DND-41 (cell line): Measurements from ENCODE around the gene CCN6.

Experiments
- ATAC-seq: fragments of 200-7000 bp; cut with Tn5 transposase; 3 replicates; pipeline ENCODE4 v1.9.1; 2021; ENCODE audit warnings: low read depth; ENCODE audit not compliant: insufficient read depth
- DNase-seq: peaks from one replicate; pipeline ENCODE4 v3.0.0-alpha.2; 2020
- H2AFZ ChIP-seq: 2 replicates; pipeline ENCODE4 v1.6.0; 2012; ENCODE audit warnings: low read depth, low read length
- H3K27ac ChIP-seq: 2 replicates; pipeline ENCODE4 v1.5.1; 2012; ENCODE audit warnings: low read length, inconsistent platforms
- H3K27me3 ChIP-seq: fragments of 200-600 bp; sonication (generic); 2 replicates; pipeline ENCODE4 v1.6.0; 2012; ENCODE audit warnings: low read length, mild to moderate bottlenecking, inconsistent platforms; ENCODE audit not compliant: insufficient read depth, poor library complexity
- H3K36me3 ChIP-seq: 2 replicates; pipeline ENCODE4 v1.5.1; 2012; ENCODE audit warnings: low read length, inconsistent platforms; ENCODE audit not compliant: insufficient read depth
- H3K4me1 ChIP-seq: 2 replicates; pipeline ENCODE4 v1.5.1; 2012; ENCODE audit warnings: mild to moderate bottlenecking, low read length; ENCODE audit not compliant: insufficient read depth
- H3K4me2 ChIP-seq: 2 replicates; pipeline ENCODE4 v1.6.0; 2012; ENCODE audit warnings: mild to moderate bottlenecking, moderate library complexity, low read length, inconsistent platforms; ENCODE audit not compliant: insufficient read depth
- H3K4me3 ChIP-seq, 2 experiments: fragments of 200-600 bp in 1 of 2; shearing (Covaris generic) in 1 of 2; 2 replicates each; pipeline ENCODE4 v1.5.1; 2012 to 2016; ENCODE audit warnings: inconsistent platforms in 2 of 2, low read length in 2 of 2, mild to moderate bottlenecking in 2 of 2, low read depth in 1 of 2, moderate library complexity in 1 of 2
- H3K79me2 ChIP-seq: 2 replicates; pipeline ENCODE4 v1.6.0; 2012; ENCODE audit warnings: low read length, inconsistent platforms; ENCODE audit not compliant: insufficient read depth
- H3K9ac ChIP-seq: 2 replicates; pipeline ENCODE4 v1.6.0; 2012; ENCODE audit warnings: low read depth, mild to moderate bottlenecking, inconsistent platforms, low read length, moderate library complexity
- H3K9me3 ChIP-seq: 2 replicates; pipeline ENCODE4 v1.5.1; 2012; ENCODE audit warnings: low read length, moderate library complexity, mild to moderate bottlenecking, inconsistent platforms; ENCODE audit not compliant: insufficient read depth, severe bottlenecking
- H4K20me1 ChIP-seq: 2 replicates; pipeline ENCODE4 v1.6.0; 2012; ENCODE audit warnings: low read length; ENCODE audit not compliant: insufficient read depth
- EZH2 ChIP-seq: IDR thresholded peaks from 3 replicates; pipeline ENCODE4 v1.6.1; 2012; ENCODE audit warnings: borderline replicate concordance, low read depth, mild to moderate bottlenecking, moderate library complexity, low read length, inconsistent platforms; ENCODE audit not compliant: severe bottlenecking
- TF ChIP-seq, protein P1 (sequence below): IDR thresholded peaks from 2 replicates; pipeline ENCODE4 v1.5.1; 2012; ENCODE audit warnings: borderline replicate concordance, low read length, moderate library complexity, mild to moderate bottlenecking; ENCODE audit not compliant: poor library complexity, severe bottlenecking; ENCODE audit errors: extremely low read depth

Gene CCN6

DNA sequence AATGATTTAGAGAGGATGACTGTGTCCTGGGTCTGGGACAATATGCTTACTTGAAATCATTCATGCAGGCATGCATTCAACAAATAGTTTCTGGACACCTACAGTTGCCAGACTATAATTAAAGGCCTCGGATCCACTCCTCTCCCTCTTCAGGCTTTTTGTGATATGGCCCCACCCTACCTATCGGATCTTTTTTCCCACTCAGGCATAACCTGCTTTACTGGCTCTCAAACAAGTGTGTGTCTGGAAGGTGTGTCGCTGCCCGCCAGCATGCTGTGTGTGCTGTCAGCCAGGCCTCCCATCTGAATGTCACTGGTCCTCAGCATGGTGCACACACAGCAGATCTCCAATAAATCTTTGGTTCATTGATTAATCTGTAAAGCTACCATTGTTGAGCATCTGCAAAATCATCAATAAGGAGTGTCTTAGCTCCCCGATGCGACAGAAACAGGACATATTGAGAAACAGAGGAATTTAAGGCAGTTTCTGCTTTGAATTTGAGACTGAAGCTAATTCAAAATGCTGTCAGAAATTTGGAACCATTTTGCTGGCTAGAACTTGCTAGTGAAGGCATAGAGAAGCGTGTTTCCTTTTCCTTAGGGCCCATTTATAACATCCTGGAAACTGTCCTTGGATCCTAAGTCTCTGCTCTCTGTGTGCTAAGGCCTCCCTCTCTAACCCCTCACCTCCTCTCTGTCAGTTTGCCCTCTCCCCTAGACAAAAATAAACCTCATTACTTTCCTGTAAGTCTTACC, 23.5 kb upstream of the CCN6 start:
- Histone ChIP-seq H3K27ac (no peak overlapping the region), H3K4me1 (peaks cover 29% of the 10 kb centered on the region), H3K79me2 (no peaks in the 10 kb centered on the region), H3K4me2 (no peak overlapping the region), H3K9me3 (no peaks in the 10 kb centered on the region), H3K36me3 (no peaks in the 10 kb centered on the region), H4K20me1 (no peaks in the 10 kb centered on the region), H3K27me3 (no peaks in the 10 kb centered on the region), H2AFZ (no peak overlapping the region), H3K4me3 (no peak overlapping the region), H3K9ac (no peak overlapping the region)
- TF ChIP-seq, protein P1, sequence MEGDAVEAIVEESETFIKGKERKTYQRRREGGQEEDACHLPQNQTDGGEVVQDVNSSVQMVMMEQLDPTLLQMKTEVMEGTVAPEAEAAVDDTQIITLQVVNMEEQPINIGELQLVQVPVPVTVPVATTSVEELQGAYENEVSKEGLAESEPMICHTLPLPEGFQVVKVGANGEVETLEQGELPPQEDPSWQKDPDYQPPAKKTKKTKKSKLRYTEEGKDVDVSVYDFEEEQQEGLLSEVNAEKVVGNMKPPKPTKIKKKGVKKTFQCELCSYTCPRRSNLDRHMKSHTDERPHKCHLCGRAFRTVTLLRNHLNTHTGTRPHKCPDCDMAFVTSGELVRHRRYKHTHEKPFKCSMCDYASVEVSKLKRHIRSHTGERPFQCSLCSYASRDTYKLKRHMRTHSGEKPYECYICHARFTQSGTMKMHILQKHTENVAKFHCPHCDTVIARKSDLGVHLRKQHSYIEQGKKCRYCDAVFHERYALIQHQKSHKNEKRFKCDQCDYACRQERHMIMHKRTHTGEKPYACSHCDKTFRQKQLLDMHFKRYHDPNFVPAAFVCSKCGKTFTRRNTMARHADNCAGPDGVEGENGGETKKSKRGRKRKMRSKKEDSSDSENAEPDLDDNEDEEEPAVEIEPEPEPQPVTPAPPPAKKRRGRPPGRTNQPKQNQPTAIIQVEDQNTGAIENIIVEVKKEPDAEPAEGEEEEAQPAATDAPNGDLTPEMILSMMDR = no peak
- no peak for TF ChIP-seq EZH2
- ATAC-seq (no peak), DNase-seq (no peak)

DNA sequence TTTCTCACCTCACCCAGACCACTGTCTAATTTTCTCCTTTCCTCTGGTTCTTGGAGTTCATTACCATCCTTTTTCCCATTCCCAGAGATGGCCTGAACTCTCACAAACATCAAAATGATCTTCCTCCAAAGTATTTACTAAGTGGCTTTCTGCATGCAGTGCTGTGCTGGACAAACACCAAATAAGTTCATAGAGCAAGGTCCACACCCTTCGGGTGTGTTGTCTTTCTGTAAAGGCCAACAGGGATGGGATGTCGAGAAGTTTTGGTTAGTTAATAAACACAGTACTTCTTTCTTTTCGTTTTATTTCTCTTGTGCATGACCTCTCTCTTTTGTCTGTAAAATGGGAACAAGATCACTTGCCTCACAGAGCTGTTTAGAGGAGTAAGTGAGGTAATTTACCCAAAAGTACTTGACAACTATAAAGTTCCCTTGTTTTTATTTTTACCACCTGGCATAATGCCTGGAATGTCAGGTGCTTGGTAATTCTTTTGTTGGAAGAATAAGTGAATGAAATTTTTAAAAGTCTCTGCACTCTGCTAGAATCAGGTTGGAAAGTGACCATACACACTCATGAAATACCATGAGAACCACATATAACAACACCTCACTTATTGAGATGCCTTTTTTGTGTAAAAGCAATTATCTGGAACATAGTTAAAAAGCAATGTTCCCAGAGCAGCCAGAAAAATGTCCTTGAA, 22.8 kb upstream of the CCN6 start:
- Histone ChIP-seq H3K27ac (no peak overlapping the region), H3K4me3 (no peak overlapping the region), H3K9ac (no peak overlapping the region), H3K79me2 (no peaks in the 10 kb centered on the region), H3K4me1 (peaks cover 29% of the 10 kb centered on the region), H3K27me3 (no peaks in the 10 kb centered on the region), H3K36me3 (no peaks in the 10 kb centered on the region), H4K20me1 (no peaks in the 10 kb centered on the region), H3K9me3 (no peaks in the 10 kb centered on the region), H2AFZ (no peak overlapping the region), H3K4me2 (no peak overlapping the region)
- ATAC-seq (no peak), DNase-seq (no peak)
- TF ChIP-seq EZH2 = no peak
- TF ChIP-seq, protein P1 = no peak

DNA sequence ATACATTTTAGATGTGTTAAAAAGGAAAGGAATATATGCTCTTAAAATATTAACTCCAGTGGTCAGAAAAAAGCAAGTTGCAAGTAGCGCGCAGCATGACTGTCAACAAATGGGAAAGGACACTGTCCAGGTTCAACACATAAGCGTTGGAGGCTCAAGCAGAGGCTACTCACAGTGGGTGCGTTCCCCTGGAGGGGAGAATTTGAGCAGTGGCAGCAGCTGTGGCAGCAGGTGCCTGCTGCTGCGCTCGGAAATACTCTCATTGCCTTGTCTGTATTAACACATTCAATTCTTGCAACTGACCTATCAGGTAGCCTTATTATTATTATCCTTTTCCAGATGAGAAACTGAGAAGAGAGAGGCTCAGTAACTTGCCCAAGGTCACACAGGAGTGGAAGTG, 21.9 kb upstream of the CCN6 start:
- no peak overlapping the region for H3K4me2 ChIP-seq
- H3K36me3 ChIP-seq = no peaks in the 10 kb centered on the region
- H2AFZ ChIP-seq = no peak overlapping the region
- H3K27ac ChIP-seq = no peak overlapping the region
- TF ChIP-seq, protein P1 = no peak
- TF ChIP-seq EZH2 = no peak
- H3K27me3 ChIP-seq = no peaks in the 10 kb centered on the region
- no peaks in the 10 kb centered on the region for H3K9me3 ChIP-seq
- H3K4me1 ChIP-seq = peaks cover 25% of the 10 kb centered on the region
- H4K20me1 ChIP-seq = no peaks in the 10 kb centered on the region
- no peak overlapping the region for H3K9ac ChIP-seq
- H3K4me3 ChIP-seq = no peak overlapping the region
- H3K79me2 ChIP-seq = no peaks in the 10 kb centered on the region
- DNase-seq (no peak), ATAC-seq (no peak)
